IMR-90 (cell line): ENCODE measurements around the gene SSBP2.

ENCODE experiments used
- CTCF ChIP-seq: conservative IDR thresholded peaks from 2 replicates; pipeline ENCODE4 v1.5.1; 2012; ENCODE audit warnings: mild to moderate bottlenecking, low read depth, low read length, improper control_type of control experiment
- MXI1 ChIP-seq: IDR thresholded peaks from 2 replicates; pipeline ENCODE4 v1.6.1; 2012; ENCODE audit warnings: low read depth, mild to moderate bottlenecking, low read length, moderate library complexity, borderline replicate concordance
- POLR2A ChIP-seq: IDR thresholded peaks from 2 replicates; pipeline ENCODE4 v1.6.1; 2012; ENCODE audit warnings: mild to moderate bottlenecking, low read depth, low read length
- RCOR1 ChIP-seq: IDR thresholded peaks from 2 replicates; pipeline ENCODE4 v1.6.1; 2012; ENCODE audit warnings: mild to moderate bottlenecking, low read length, improper control_type of control experiment; ENCODE audit not compliant: insufficient replicate concordance
- RFX5 ChIP-seq: IDR thresholded peaks from 2 replicates; pipeline ENCODE4 v1.8.0; 2012; ENCODE audit warnings: low read depth, mild to moderate bottlenecking, low read length, moderate library complexity

- TF ChIP-seq MXI1 (no peak), CTCF (no peak), POLR2A (no peak), RCOR1 (no peak), RFX5 (no peak)
Measured at GRCh38 chr5:81575924-81576323, 175.0 kb downstream of the SSBP2 start.
